Epidermal melanocyte (primary cell): Measurements from ENCODE around the gene SH2D3C.

Experiments used
- DNase-seq: peaks from one replicate; pipeline ENCODE4 v3.0.0; 2011; ENCODE audit warnings: low spot score; ENCODE audit not compliant: insufficient read length

Gene SH2D3C

GRCh38 chr9:127778280-127779135 lies at the start of gene SH2D3C:
TSS of gene SH2D3C (minus strand) at chr9:127778666. CDS start at chr9:127778627, 39 bp downstream.
- DNase-seq, result no peak

GRCh38 chr9:127826253-127826913 lies 47.9 kb upstream of the SH2D3C start:
- DNase-seq, result no peak

GRCh38 chr9:127825319-127826051 lies 47.0 kb upstream of the SH2D3C start:
- DNase-seq, result no peak

- DNase-seq, result no peak
Observed at GRCh38 chr9:127822108-127822507, 43.6 kb upstream of the SH2D3C start.

- DNase-seq, result no peak
Observed at GRCh38 chr9:127818574-127818973, 40.1 kb upstream of the SH2D3C start.

GRCh38 chr9:127817881-127818434 lies 39.5 kb upstream of the SH2D3C start:
- no peak for DNase-seq

GRCh38 chr9:127816728-127817127 lies 38.3 kb upstream of the SH2D3C start:
- no peak for DNase-seq

- DNase-seq, result no peak
Observed at GRCh38 chr9:127816362-127816725, 37.9 kb upstream of the SH2D3C start.

- DNase-seq, result no peak
Observed at GRCh38 chr9:127815512-127816361, 37.3 kb upstream of the SH2D3C start.

GRCh38 chr9:127814619-127815511 lies 36.4 kb upstream of the SH2D3C start:
- DNase-seq, result no peak

- DNase-seq, result no peak
Observed at GRCh38 chr9:127813686-127814226, 35.3 kb upstream of the SH2D3C start.

- no peak for DNase-seq
Observed at GRCh38 chr9:127812936-127813675, 34.6 kb upstream of the SH2D3C start.

- no peak for DNase-seq
Observed at GRCh38 chr9:127812011-127812410, 33.5 kb upstream of the SH2D3C start.

GRCh38 chr9:127810378-127811187 lies 32.1 kb upstream of the SH2D3C start:
- DNase-seq, result no peak

GRCh38 chr9:127809540-127810377 lies 31.3 kb upstream of the SH2D3C start:
- no peak for DNase-seq

- DNase-seq, result no peak
Observed at GRCh38 chr9:127809002-127809539, 30.6 kb upstream of the SH2D3C start.
